NOMO-1 (cell line): ENCODE measurements around the gene NFIC.
"Not testable (repeated sequence)": the region's sequence is repeated elsewhere in the genome, so short reads cannot be mapped to it uniquely, and the experiment has no call there.

Experiments
- DNase-seq, 2 experiments: peaks; one replicate each; lab custom pipeline; 2025; ENCODE audit not compliant: unreplicated experiment in 2 of 2; lab: John Stamatoyannopoulos, UW

NFIC gene

DNA sequence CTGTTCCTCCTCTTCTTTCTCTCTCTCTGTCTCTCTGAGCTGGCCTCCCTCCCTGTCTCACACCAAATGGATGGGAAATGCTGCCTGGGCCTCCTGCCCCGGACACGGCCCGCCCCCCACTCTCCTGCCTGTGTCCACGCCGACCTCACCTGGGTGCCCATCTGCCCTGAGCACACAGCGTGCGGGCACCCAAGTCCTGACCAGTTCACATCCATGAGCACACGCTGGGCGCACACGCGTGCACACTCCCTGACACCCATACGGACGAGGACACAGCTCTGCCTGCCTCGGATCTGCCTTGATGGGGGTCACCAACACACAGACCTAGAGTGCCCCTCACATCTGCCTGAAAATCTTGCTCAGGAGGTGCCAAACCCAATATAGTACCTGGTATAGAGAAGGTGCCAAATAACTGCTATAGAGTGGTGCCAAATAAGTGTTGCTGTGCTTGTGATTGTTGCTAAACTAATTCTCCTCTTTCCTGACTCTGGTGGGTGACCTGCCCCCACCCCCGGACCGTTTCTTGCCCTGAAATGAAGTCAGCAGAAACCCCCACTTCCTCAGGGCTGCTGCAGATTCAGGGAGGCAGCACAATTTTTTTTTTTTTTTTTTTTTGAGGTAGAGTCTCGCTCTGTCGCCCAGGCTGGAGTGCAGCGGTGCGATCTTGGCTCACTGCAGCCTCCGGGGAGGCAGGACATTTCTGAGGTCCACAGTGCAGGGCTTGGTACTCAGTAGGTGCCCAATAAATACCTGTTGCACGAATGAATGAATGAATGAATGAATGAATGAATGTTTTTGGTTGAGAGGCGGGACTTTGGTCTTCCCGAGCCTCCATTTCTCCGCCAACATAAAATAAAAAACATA is 4.6 kb downstream of the NFIC start:
- no peak for DNase-seq

DNA sequence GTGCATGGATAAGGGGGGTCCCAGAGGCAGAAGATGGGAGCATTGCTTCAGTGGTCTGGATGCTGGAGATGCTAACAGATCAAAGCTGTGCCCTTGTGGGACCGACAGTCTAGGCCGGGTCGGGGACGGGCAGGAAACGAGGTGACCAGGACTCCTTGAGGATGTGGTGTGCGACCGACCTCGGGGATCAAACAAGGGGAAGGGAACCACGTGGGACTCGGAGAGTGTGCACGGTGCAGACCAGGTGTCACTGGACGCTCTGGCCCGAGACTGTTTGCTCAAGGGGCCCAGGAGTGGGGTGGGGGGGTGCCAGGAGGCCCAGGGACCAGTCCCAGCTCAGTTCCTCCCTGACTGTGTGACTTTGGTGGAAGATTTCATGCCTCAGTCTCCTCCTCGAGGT is 6.0 kb downstream of the NFIC start:
- DNase-seq = no peak

DNA sequence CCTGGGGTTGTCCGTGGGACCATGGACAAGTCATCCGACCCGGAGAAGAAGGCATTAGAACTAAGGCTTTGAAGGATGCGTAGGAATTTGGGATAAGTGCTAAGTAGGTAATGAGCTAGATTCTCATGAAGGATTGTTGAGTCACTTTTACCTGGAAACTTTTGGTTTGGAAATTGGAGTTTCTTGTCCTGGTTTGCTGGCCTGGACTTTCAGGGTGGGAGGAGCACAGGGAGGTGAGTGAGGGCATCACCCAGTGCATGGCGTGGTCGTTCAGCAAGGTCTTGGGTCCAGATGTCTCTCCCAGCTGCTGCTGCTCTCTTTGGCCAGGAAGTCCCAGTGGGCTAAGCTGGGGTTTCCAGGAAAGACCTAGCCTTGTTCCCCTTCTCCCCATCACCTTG is 7.6 kb downstream of the NFIC start:
- no peak for DNase-seq

DNA sequence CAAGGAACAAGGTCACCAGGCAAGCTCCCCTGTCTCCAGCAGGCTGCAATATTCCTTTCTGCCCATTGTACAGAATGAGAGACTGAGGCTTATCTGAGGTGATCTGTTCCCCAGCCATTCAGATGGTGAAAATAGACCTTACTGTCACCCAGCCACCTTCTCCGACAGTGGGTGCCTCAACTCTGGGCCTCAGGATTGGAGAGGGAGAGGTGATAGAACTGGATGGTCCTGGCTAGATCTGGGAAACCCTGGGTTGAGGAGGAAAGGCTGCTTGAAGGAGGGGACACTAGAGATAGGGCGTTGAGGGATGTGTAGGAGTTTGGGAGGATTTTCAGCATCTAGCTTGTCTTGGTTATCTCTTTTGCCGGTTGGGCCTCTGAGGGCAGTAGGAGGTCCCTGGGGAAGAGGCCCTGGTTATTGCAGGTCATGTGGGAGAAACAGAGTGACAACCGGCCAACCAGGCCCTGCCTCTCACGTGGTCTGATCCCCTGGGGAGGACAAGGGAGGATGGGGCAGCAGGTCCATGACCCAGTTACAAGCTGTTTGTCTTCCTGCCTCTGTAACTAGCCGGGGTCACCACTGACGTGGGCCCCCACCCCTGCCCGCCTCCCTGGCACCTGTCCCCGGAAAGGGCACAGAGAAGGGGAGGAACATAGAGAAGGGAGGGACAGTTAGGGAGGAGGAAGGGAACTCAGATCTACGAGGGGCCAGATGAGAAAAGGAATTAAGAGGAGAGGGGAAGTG is 8.2 kb downstream of the NFIC start:
- DNase-seq = no peak

DNA sequence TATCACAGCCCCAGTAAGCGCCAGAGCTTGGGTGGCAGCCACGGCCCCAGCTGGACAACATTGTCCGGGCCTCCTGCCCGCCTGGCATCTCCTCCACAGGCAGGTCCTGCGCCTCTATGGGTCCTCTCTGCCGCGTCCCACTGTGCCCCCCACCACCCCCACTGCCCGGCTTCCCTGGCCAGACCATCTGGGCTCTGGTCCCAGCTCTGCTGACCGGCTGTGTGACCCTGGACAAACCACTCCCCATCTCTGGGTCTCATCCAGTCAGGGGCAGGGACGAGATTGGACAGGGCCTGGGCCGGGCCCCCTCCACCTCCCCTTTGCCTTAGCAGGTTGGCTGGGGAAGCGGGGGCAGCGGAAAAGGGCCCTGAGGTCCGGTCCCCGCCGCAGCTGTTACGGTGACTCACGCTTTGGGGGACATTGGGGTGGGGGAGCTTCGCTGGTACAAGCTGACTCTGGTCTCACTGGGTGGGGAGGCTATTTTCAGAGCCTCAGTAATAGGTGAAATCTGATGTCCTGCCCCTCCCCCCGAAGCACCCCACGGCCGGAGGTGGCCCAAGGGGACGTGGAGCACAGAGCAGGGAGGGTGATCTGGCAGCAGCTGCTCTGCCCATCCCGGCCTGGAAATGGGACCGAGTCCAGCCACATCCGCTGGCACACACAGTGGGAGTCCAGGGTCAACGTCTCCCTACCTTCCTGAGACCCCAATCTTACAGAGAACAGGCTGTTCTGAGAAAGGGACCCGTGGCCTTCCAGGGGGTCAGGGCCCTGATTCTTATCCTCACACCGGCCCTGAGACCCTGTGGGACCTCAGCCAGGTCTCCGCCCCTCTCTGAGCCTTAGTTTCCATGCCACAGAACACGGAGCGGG is 9.1 kb downstream of the NFIC start:
- DNase-seq = no peak

DNA sequence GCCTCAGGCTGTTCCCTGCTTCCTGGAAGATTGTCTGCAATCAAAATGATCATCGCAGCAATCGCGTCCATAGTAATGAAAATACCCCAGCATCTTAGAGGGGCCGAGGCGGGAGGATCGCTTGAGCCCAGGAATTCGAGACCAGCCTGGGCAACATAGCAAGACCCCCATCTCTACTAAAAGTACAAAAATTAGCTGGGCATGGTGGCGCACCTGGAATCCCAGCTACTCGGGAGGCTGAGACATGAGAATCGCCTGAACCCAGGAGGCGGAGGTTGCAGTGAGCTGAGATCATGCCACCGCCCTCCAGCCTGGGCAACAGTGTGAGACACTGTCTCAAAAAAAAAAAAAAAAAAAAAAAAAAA is 9.7 kb downstream of the NFIC start:
- not testable (repeated sequence) for DNase-seq

DNA sequence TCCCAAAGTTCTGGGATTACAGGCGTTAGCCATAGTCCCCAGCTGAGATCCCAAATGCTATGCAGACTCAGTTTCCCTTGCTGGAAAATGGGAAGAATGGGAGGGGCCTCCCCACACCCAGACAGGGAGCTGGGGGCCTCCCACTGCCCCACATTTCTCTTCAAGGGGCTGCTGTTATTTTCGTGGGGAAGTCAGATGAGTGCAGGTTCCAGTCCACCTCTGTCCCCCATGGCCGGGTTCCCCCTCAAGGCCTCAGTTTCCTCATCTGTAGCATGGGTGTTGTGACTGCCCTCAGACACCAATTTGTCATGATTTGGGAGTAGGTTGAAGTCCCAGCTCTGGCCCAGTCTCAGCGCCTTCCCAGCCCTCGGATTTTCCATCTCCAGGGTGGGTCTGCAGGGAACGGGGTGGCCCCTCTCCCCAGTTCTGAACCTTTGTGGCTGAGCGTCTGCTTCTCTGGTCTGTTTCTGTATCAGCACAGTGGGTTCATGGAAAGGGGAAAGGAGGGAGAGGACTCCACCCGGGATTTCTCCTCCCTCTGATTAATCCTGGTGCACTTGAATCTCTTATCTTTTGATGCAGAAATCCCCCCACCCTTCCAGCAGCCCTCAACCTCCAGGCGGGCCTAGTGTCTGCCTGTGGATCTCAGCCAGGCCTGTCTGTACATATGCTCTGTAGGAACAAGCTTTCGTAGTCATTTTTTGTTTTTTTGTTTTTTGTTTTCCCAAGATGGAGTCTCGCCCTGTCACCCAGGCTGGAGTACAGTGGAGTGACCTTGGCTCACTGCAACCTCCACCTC is 12.2 kb downstream of the NFIC start:
- DNase-seq = no peak

DNA sequence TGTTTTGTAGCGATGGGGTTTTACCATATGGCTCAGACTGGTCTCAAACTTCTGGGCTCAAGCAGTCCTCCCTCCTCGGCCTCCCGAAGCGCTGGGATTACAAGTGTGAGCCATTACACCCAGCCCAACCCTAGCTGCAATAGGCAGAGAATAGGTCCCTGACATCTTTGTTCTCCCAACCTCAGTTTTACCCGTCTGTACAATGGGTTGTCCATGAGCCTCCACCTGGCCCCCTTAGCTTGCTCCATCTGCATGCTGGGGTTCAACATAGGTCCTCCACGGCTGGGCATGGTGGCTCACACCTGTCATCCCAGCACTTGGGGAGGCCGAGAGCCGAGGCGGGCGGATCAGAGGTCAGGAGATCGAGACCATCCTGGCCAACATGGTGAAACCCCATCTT is 14.4 kb downstream of the NFIC start:
- no peak for DNase-seq

DNA sequence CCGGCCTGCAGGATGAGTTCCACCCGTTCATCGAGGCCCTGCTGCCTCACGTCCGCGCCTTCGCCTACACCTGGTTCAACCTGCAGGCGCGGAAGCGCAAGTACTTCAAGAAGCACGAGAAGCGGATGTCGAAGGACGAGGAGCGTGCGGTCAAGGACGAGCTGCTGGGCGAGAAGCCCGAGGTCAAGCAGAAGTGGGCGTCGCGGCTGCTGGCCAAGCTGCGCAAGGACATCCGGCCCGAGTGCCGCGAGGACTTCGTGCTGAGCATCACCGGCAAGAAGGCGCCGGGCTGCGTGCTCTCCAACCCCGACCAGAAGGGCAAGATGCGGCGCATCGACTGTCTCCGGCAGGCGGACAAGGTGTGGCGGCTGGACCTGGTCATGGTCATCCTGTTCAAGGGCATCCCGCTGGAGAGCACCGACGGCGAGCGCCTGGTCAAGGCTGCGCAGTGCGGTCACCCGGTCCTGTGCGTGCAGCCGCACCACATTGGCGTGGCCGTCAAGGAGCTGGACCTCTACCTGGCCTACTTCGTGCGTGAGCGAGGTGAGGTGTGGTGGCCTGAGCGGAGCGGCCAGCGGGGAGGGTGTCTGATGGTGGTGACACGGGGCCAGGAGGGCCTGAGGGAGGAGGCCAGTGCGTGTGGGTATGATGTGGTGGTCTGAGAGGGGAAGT is 15.5 kb downstream of the NFIC start:
- DNase-seq = no peak

DNA sequence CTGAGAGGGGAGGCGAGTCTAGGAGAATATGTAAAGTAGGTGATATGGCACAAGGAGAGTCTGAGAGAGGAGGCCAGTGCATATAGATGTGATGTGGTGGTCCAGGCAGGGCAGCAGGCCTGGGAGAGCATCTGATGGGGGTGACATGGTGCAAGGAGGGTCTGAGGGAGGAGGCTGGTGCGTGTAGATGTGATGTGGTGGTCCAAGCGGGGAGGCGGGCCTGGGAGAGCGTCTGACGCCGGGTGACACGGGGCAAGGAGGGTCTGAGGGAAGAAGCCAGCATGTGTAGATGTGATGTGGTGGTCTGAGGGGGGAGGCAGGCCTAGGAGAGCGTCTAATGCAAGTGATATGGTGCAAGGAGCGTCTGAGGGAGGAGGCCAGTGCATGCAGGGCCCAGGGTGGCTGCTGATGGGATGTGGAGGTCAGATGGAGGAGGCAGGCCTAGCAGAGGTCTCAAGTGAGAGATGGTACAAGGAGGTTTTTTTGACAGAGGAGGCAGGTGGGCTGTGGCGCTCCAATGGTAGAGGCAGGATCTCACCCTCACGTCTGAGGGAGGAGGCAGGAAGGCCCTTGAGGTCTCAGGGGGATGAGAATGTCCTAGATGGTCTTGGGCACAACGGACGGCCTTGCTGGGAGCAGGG is 16.2 kb downstream of the NFIC start:
- DNase-seq = no peak

DNA sequence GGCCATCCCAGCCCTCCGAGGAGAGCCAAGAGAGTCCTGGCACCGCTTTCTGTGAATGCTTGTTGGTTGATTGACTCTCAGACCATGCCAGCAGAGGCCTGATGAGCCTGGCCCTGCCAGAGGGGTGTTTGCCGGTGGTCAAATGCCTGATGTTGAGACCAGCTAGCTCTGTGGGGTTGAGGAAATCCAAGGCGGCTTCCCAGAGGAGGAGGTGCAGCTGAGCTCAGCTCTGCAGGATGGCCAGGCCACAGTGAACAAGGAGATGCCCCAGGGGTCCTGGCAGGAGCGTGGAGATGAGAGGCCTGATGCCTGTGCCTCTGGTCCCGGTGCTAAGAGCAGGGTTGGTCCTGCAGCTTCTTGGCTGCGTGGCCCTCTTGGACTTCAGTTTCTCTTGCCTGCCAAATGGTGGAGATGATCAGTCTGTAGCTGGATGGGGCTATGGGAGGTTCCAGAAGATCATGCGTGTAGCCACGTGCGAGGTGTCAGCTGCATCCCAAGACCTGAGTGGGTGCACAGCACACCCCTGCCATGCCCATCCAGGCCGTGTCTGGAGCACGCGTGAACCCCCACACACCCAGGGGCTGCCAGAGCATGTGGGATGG is 16.8 kb downstream of the NFIC start:
- no peak for DNase-seq

DNA sequence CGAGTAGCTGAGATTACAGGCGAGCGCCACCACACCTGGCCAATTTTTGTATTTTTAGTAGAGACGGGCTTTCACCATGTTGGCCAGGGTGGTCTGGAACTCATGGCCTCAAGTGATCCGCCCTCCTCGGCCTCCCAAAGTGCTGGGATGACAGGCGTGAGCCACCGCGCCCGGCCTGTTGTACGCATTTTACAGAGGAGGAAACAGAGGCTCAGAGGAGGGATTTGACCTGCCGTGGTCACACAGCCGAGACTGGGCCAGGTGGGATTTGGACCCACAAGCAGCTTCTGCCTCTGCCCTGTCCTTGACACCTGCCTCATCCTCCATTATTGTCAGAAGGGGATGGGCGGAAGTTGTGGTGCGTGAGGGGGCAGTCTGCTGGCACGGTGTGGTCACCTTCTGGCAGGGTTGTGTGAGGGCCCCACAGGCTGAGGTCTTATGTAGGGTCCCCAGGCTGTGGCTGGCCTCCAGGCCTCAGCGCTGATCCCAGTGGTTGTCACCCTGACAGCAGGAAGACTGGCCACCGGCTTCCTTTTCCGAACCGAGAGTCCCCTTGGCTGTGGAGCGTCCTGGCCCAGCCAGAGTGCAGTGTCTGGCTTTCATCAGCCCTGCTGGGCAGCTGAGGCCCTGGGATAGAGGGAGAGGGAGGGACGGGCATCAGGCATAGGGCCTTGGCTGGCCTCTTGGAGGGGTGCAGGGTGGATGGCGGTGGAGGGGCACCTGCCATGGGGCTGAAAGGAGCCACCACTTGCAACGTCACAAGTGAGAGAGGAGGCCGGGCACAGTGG is 20.3 kb downstream of the NFIC start:
- DNase-seq = no peak

DNA sequence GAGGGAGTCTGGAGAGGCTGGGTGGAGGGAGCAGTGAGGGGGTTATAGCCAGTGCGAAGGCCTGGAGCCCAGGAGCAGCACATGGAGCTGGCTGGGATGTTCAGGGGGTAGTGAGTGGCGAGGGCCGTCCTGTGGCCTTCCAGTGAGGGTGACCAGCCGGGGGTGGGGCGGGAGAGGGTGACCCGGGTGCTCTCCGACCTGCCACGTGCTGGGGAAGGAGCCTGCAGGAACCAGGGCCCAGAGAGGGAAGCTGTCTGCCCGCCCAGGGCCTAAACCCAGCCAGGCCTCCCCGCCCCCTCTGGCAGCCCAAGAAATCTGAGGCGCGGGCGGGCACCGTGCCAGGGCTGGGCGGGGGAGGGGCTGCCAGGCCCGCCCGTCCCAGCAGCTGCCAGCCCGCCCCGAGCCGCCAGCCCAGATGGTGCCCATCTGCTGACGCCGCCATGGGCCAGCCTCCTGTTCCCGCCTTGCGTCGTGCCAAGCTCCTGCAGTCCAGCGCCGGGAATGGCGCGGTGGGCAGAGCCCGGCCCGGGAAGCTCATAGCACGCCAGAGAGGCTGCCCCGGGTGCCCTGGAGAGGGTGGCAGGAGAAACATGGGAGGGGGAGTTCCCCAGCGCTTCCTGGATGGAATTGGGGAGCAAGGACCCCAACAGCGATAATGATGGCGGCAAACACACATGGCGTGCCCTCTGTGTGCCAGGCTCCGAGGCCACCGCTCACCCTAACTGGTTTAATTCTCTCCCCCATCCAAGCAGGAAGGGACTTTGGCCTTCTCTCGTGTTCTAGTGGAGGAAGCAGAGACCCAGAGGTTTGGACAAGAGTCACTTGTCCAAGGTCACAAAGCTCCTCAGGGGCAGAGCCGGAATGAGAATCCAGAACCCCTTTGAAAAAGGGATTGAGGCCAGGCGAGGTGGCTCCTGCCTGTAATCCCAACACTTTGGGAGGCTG is 21.5 kb downstream of the NFIC start:
- no peak for DNase-seq

DNA sequence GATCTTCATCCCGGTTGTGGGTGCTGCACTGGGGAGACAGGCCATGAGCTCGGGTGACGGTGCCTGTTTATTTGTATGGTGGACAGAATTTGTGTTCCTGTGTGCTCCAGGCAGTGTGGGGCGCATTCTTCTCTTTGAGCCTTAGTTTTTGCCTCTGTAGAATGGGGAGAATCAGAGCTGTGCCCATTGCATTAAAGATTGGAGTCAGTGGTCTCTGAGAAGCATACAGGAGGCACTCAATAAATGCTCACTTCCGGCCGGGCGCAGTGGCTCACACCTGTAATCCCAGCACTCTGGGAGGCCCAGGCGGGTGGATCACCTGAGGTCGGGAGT is 23.0 kb downstream of the NFIC start:
- no peak for DNase-seq

DNA sequence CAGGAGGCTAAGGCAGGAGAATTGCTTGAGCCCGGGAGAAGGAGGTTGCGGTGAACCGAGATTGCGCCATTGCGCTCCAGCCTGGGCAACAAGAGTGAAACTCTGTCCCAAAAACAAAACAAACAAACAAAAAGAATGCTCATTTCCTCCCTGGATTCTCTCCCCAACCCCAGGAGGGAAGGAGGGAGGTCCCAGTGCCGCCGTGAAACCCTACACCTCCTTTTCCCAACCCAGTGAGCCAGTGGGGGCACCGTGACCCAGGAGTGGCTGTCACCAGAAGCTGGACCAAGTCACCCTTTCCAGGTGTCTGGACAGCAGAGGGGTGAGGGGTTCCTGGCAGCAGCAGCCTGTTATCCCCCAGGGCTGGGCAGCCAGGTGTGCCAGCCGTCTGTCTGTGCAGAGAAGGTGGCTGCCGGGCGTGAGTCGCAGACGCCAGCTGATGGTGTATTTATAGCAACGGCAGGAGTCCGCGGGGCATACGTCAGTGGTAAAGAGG is 23.5 kb downstream of the NFIC start:
- DNase-seq = no peak

DNA sequence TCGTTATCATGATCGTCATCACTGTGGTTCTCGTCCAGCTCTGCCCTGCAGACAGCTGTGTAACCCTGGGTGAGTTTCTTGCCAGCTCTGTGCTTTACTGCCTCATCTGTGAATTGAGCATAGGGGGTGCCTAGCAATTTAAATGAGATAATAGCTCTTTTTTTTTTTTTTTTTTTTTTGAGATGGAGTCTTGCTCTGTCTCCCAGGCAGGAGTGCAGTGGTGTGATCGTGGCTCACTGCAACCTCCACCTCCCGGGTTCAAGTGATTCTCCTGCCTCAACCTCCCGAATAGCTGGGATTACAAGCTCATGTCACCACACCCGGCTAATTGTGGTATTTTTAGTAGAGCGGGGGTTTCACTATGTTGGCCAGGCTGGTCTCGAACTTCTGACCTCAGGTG is 25.5 kb downstream of the NFIC start:
- DNase-seq = not testable (repeated sequence)

DNA sequence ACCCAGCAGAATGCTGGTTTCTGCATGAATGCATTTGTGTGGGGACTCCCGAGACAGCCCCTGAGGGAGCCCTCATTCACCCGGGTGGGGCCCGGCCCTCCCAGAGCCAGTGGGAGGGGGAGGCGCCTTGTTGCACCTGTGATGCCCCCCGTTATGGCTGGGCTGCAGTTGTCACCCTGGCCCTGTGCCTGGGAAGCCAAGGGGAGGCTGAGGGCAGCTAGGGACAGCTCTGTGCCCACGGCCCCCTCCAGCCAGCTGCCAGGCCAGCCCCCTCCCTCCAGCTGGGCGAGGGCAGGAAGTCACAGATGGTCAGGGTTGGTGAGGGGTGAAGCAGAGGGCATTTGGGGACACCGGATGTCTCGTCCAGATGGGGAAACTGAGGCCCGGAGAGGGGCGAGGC is 26.1 kb downstream of the NFIC start:
- DNase-seq = no peak
